ENCODE results near the gene SFTPA2.
"Not testable (repeated sequence)": the region's sequence is repeated elsewhere in the genome, so short reads cannot be mapped to it uniquely, and the experiment has no call there.

SFTPA2 gene

DNA sequence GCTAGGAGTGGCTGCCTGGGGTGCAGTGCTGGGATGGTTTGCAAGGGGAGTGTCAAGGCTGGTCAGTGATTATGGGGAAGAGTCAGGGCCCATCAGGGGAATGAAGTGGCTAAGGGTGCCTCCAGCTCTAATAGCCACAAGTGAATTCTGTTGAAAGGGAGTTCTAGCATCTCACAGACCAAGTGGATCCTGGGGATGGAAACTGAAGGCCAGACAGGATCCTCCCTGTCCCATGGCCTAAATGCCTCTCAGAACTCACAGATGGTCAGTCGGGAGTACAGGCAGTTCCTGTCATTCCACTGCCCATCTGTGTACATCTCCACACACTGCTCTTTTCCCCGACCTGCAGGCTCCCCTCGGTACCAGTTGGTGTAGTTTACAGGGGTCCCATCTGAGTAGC lies 3.2 kb downstream of the SFTPA2 start:
- DNase-seq: not testable (repeated sequence)

DNA sequence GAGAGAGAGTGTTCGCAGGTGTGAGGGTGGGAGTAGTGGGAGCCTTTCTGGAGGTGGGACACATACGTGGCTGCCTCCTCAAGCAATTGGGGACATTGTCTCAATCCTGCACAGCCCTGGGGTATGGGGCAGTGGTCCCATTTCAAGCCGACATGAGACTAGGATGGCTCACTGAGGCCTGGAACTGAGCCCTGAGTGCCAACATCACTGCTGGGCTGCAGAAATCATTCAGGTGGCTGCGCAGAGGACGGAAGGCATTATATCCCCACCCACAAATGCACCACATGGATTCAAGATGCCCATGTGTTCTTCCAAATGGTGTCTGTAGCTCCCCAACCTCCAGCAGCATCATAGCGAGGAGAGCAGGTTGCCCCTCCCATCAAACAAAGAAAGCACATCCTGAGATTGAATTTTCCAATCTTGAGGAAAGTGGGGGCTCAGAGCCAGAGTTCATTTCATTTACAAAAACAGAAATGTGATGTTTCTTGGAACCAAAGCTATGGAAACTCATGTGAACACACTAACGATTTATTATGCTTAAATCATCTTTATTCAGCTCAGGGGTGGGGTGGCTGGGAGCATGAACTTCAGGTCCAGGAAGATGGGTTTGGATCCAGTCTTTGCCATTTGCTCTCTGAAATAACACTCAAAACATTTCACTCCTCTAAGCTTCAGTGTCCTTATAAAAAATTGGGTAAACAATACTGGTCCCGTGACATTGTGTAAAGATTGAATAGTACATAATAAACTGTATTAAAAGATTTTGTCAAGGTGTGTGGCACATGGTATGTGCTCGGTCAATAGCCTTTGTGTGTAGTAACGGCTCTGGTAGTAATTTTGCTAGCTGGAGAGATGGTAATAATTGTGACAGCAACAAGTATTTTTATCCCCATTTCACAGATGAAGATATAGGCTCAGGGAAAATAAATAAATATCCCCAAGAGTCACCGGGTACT lies 4.6 kb downstream of the SFTPA2 start:
- DNase-seq: no peak

- DNase-seq: no peak
Measured at GRCh38 chr10:79552143-79552542, 8.1 kb downstream of the SFTPA2 start.

GRCh38 chr10:79547973-79548372 lies 12.2 kb downstream of the SFTPA2 start:
- no peak for DNase-seq

- not testable (repeated sequence) for DNase-seq
Measured at GRCh38 chr10:79547128-79547527, 13.1 kb downstream of the SFTPA2 start.

- not testable (repeated sequence) for DNase-seq
Measured at GRCh38 chr10:79544926-79545659, 15.1 kb downstream of the SFTPA2 start.

- not testable (repeated sequence) for DNase-seq
Measured at GRCh38 chr10:79544408-79544807, 15.8 kb downstream of the SFTPA2 start.

DNA sequence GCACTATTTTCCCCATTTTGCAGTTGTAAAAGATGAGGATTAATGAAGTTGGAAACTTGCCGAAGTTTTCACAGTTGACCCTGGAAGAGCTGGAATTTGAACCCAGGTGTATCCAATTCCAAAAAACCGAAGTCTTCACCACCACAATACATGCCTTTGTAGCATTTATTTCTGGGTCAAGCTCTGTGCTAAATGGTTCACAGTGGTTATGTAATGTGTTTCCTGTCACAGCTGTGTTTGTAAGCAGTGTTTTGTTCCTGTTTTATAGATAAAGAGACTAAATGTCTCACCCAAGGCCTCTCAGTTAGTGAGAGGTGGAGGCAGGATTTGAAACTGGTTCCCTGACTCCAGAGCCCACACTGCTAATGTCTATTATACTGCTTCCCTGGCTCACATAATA lies 17.6 kb downstream of the SFTPA2 start:
- no peak for DNase-seq

GRCh38 chr10:79540930-79541329 lies 19.3 kb downstream of the SFTPA2 start:
- not testable (repeated sequence) for DNase-seq

- not testable (repeated sequence) for DNase-seq
Measured at GRCh38 chr10:79538311-79538710, 21.9 kb downstream of the SFTPA2 start.

DNA sequence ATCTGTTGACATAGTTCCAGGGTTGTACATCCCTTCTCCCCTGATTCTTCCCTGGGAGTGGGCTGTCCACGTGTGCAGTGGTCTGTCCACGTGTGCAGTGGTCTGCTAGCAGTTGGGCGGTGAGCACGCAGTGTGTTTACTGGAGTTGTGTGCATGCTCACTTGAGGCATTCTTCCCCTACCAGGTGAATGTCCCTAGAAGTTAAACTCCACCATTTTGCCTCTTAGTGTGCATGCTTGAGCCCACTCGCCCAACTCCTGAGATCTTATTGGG lies 26.4 kb downstream of the SFTPA2 start:
- DNase-seq: not testable (repeated sequence)

GRCh38 chr10:79533142-79533902 lies 26.9 kb downstream of the SFTPA2 start:
- DNase-seq: not testable (repeated sequence)

GRCh38 chr10:79528261-79528660 lies 31.9 kb downstream of the SFTPA2 start:
- not testable (repeated sequence) for DNase-seq

DNA sequence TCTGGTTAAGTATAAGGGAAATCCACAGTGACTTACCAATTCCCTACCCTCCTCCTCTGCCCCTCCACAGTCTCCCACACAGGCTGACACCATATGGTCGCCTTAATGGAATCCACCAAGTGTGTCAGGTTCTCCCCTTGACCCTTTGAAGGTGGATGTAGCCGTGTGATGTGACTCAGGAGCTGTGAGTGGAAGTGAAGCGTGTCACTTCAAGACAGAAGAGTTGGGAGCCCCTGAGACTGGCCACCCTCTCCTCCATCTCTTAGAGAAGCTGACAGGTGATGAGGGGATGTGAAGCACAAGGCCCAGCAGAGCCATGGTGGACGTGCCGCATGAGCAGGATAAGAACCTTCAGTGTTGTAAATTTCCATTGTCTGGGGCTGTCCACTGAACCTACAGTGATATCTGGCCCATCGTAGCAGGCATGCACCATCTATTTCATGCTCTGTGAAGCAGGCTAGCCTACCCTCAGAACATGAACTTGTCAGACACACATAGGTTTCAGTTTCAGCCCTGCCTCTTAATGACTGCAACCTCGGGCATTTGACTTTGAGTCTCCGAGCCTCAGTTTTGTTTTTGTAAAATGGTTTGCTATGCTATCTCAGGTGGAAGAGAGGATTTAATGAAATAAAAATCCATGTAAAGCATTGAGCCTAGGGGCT lies 35.0 kb downstream of the SFTPA2 start:
- not testable (repeated sequence) for DNase-seq

DNA sequence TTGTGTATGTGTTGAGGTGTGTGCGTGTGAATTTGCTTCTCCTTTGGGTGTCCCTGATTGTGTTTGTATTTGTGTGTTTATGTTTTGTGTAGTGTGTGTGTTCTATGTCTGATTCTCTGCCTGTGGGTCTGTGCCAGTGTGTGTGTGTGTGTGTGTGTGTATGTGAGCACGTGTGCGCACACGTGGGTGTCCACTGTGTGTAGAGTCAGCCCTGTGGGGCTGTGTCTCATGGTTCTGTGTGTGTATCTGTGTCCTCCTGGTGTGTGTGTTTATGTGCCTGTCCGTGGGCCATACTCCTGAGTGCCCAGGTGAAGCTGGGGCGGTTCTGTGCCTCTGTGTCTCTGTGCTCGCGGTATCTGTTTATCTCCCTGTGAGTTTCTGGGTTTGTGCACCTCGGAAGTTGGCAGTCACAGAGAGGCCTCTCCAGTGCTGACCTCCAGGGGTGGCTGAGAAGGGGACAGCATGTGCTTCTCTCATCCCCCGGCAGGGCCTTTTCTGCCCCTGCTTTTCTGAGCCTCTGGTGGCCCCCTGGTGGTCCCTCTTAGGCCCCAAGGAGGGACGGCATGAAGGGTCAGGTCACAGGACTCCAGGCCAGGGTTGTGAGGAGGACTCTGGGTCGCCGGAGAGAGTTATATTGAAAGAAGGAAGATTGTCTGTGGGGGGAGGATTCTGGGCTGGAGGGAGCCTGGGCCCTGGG lies 36.9 kb downstream of the SFTPA2 start:
- not testable (repeated sequence) for DNase-seq

- not testable (repeated sequence) for DNase-seq
Measured at GRCh38 chr10:79522464-79522863, 37.7 kb downstream of the SFTPA2 start.

DNA sequence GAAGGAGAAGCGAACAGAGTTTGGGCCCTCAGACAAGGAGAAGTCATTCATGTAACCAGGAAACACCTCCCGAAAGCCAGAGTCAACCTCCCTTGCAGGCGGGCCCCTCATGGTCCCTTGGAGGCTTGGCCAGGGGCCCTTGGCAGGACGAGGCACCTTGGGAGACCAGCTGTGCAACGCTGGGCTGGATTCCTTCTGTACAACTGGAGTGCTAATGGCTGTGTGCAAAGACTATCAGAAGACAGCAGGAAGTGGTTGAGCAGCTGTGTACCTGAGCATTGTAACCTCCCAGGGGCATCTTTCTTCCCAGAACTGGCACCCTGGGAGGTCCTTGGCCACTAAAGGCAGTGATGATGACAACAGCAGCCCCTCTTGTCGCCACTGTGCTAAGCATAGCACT lies 38.5 kb downstream of the SFTPA2 start:
- DNase-seq: not testable (repeated sequence)

DNA sequence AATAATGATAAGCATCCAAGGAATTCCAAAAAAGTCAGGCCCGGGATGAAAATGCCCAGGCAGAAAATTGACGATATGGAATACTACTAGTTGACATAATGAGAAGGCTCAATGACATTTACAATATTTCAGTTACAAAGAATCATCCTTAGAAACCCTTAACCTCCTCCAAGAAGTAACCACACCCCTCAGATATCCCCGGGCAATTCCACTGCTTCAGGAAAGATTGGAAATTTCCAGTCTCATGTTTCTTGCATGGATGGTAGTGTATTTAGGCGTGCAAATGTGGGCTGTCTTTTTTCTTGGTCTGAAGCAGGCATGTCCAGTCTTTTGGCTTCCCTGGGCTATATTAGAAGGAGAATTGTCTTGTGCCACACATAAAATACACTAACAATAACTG lies 42.6 kb downstream of the SFTPA2 start:
- DNase-seq: not testable (repeated sequence)

DNA sequence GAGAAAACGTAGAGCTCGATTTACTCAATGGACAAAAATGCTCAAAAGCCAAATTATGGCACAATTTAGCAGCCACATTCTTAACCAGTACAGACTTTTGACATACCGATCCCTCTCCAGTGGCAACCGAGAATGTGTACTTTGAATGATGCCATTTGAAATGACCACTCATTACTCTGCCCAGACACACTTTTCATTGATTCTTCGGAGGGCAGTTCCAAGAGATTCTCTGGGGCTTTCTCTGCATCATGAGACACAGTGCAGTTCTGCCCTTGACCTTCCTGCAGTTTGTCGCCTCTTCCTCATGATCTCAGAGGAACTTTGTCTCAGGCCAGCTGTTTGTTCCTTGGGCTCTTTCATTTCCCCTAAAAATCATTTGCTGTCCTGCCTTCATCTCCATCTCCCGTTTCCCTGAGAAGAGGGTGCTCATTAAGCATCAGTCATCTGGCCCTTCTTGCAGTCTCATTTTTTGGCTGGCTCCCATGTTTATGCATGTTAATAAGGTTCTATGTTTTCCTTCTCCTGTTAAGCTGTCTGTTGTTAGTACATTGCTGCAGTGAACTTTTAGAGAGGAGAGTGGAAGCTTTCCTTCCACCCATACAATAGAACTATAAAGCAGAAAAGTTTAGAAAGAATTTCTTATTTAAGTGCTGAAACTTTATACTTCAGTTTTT lies 43.5 kb downstream of the SFTPA2 start:
- DNase-seq: not testable (repeated sequence)

DNA sequence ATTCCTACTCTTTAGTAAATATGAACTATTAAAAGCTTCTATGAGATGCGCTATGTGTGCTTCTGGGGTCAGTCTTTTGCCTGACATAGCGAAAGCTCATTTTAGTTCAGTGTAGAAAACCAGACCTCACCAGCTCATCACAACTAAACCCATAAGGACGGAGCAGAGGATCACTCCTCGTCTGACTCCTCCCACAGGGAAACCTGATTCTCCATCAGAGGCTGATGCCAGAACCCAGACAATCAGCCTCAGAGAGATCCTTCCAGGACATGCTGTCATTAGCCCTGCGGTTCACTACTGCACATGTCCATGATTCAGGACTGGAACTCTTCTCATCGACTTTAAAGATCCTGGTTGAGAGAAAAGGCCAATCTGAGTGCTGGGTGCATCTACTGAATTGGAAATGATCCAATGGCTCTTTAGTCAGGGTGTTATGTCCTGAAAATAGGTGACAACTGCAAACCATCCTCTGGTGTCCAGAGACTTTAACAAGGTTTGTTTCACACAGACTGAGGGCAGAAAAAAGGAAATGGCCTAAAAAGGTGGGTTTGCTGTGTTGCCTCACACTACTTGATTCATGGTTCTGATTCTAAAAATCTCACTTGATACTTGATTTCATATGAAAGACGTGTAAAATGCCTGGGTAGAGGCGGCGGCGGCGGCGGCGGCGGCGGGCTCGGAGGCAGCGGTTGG lies 48.2 kb downstream of the SFTPA2 start, which contains the start of gene EIF5AL1:
Gene EIF5AL1 (plus strand): TSS at position 643 of the 693 bp plus-strand sequence. CDS start 117 bp downstream, outside the sequence.
- DNase-seq: not testable (repeated sequence)
